PC-9 (cell line): Measurements from ENCODE around the gene TMEM258.

Source experiments
- EZH2 ChIP-seq: fragments of 200-600 bp; sonication (generic); IDR thresholded peaks from 2 replicates; pipeline ENCODE4 v1.8.0; 2017; ENCODE audit warnings: antibody characterized with exemption, low read depth
- TF ChIP-seq, protein P1 (sequence below): fragments of 200-600 bp; sonication (generic); conservative IDR thresholded peaks from 2 replicates; pipeline ENCODE4 v1.6.1; 2017; ENCODE audit warnings: mixed run types, antibody characterized with exemption, mild to moderate bottlenecking, moderate library complexity

DNA sequence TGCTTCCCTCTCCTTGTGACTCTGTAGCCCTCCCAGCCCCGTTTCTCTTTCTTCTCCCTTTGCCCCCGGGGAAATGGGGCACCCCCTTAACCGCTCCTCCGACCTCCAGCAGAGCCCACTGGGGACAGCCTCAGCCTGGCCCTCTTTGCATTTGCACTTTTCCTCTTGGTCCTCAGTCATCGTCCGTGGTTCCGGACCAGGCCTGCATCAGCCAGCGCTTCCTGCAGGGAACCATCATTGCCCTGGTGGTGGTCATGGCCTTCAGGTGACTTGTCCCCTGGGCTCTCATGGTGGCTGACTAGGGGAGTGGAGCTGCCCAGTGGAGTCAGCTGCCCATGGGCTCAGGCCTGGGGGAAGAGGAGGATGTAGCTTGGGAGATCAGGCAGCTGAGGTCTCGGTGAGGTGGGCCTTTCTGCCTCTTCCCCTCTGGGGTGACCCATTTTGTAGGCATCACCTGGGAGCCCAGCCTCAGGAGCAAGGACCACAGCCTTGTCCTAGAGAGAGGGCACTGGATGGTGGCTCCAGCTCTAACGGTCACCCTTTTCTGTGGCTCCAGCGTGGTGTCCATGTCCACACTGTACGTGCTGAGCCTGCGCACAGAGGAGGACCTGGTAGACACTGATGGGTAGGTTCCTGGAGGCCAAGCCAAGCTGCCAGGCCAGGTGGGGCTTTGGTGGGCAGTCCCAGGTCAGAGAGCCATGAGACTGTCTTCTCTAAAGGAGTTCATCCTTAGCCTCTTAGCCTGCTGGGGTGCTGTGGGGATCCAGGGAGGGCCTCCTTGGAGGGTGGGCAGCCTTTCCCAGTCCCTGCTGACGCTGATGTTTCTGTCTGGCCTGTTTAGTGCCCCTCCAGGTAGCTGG is 12.5 kb downstream of the TMEM258 start:
- TF ChIP-seq, protein P1, sequence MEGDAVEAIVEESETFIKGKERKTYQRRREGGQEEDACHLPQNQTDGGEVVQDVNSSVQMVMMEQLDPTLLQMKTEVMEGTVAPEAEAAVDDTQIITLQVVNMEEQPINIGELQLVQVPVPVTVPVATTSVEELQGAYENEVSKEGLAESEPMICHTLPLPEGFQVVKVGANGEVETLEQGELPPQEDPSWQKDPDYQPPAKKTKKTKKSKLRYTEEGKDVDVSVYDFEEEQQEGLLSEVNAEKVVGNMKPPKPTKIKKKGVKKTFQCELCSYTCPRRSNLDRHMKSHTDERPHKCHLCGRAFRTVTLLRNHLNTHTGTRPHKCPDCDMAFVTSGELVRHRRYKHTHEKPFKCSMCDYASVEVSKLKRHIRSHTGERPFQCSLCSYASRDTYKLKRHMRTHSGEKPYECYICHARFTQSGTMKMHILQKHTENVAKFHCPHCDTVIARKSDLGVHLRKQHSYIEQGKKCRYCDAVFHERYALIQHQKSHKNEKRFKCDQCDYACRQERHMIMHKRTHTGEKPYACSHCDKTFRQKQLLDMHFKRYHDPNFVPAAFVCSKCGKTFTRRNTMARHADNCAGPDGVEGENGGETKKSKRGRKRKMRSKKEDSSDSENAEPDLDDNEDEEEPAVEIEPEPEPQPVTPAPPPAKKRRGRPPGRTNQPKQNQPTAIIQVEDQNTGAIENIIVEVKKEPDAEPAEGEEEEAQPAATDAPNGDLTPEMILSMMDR: no peak
- TF ChIP-seq EZH2: no peak
